ENCODE results near the gene CHD9.
A peak's percentile ranks its signal among the peaks of the same experiment; 100 is the strongest.

The CHD9 gene

DNA sequence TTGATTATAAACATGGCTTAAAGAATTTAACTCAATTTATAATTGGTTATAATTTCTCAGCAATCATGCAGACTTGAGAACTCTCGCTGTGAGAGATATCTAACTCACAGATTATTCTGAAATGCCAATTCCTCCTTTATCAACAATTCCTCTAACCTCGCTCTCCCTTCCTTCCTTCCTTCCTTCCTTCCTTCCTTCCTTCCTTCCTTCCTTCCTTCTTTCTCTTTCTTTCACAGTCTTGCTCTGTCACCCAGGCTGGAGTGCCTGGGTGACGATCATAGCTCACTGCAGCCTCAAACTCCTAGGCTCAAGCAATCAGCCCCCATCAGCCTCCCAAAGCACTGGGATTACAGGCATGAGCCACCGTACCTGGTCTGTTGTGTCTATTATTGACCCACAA, 42.4 kb downstream of the CHD9 start (continued):
- TF ChIP-seq WT1 (tag by site-specific recombination; IDR thresholded peaks at IDR 0.05): no peak

DNA sequence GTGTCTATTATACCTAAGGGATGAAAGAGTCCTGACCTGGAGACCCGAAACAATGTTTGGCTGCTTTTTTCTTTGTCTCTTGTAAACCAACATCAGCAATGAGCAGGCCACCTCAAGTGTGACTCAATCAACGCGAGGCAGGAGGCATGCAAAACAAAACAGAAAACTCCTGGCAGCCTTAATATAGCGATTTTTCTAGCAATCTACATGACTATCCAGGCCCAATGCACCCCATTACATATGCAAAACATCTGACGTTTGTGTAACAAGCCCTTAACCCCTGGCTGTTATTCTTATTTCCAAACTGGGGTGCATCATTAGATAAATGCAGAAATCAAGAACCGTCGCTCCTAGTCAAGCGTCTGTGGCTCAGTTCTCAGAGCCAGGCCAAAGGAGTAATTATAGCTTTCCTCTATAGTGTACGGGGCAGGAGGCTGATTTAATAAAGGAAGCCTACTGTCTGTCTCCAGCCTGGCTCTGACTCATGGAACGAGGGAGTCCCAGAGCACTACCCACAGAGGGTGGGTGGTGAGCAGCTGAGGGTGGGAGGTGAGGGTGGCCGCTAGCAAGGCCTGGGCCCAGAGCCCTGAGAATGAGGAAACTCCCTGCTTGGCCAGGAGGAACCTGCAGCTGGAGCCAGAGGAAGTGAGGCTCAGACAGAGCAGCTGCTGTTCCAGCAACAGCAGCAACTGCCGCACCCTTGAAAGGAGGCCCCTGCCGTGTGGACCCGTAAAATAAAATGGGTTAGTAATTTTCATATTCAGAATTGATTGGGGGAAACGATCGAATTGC, 43.9 kb downstream of the CHD9 start:
- Histone ChIP-seq H3K27ac (ENCODE audit: extremely low read depth, low read depth, low read length) (peak overlapping the region; percentile 84), H3K4me1 (ENCODE audit: control insufficient read depth, insufficient read depth, low read length) (peaks cover 15% of the 10 kb centered on the region), H3K36me3 (ENCODE audit: control insufficient read depth in 2 of 2, insufficient read depth in 1 of 2, low read length in 2 of 2) (no peaks in the 10 kb centered on the region), H3K4me3 (ENCODE audit: low read depth, low read length) (no peak overlapping the region), H3K9me3 (ENCODE audit: control insufficient read depth, insufficient read depth, low read depth, low read length) (no peaks in the 10 kb centered on the region)
- ChIA-PET POLR2A (interaction anchor here (0.6 to 1.8 kb wide), 3 partner anchors 31 to 366 kb away, joined by 3 to 7 read pairs (median 7); partner anchors contain the start of gene CHD9), CTCF (interaction anchor here (1.4 kb wide), 1 partner anchor 109 kb away, joined by 5 read pairs; no protein-coding TSS in a partner anchor)
- TF ChIP-seq ZNF214 (tag by site-specific recombination; IDR thresholded peaks at IDR 0.05; ENCODE audit: borderline replicate concordance) (no peak), ZBTB48 (tag by site-specific recombination; IDR thresholded peaks at IDR 0.05) (0 out of 2 replicates have a peak, but pooled peaks have one; percentile 19), RBAK (tag by site-specific recombination; IDR thresholded peaks at IDR 0.05) (no peak), OSR2 (tag by site-specific recombination; IDR thresholded peaks at IDR 0.05) (0 out of 2 replicates have a peak, but pooled peaks have one; percentile 33), ZNF335 (tag by site-specific recombination; conservative IDR thresholded peaks at IDR 0.05) (0 out of 2 replicates have a peak, but pooled peaks have one; percentile 65), ZNF514 (tag by site-specific recombination; IDR thresholded peaks at IDR 0.05) (no peak), ZBTB17 (tag by site-specific recombination; IDR thresholded peaks at IDR 0.05) (peak; percentile 88; the same call in 1 of the 2 replicates), ZNF660 (tag by site-specific recombination; IDR thresholded peaks at IDR 0.05) (peak; percentile 67), ZFHX2 (tag by site-specific recombination; conservative IDR thresholded peaks at IDR 0.05) (peak; percentile 93), SP2 (tag by site-specific recombination; IDR thresholded peaks at IDR 0.05) (peak; percentile 49), ZNF140 (tag by site-specific recombination; IDR thresholded peaks at IDR 0.05) (no peak), ZFP69B (tag by site-specific recombination; IDR thresholded peaks at IDR 0.05) (peak; percentile 69; the same call in 1 of the 2 replicates), ZNF341 (tag by site-specific recombination; IDR thresholded peaks at IDR 0.05; ENCODE audit: low read depth) (peak; percentile 70), ZNF629 (tag by site-specific recombination; IDR thresholded peaks at IDR 0.05) (no peak), ZNF350 (tag by site-specific recombination; IDR thresholded peaks at IDR 0.05) (no peak), SP7 (tag by site-specific recombination; IDR thresholded peaks at IDR 0.05) (peak; percentile 67), GLIS1 (tag by site-specific recombination; IDR thresholded peaks at IDR 0.05) (peak; percentile 4; the same call in 1 of the 2 replicates), ZBTB1 (tag by site-specific recombination; IDR thresholded peaks at IDR 0.05) (no peak), ZNF426 (tag by site-specific recombination; IDR thresholded peaks at IDR 0.05) (no peak), EGR2 (tag by site-specific recombination; IDR thresholded peaks at IDR 0.05; ENCODE audit: low read depth) (peak; percentile 91), ZIC2 (tag by site-specific recombination; IDR thresholded peaks at IDR 0.05) (peak; percentile 39), GLIS2 (tag by site-specific recombination; IDR thresholded peaks at IDR 0.05) (peak; percentile 49)
- TF ChIP-seq, protein P1, sequence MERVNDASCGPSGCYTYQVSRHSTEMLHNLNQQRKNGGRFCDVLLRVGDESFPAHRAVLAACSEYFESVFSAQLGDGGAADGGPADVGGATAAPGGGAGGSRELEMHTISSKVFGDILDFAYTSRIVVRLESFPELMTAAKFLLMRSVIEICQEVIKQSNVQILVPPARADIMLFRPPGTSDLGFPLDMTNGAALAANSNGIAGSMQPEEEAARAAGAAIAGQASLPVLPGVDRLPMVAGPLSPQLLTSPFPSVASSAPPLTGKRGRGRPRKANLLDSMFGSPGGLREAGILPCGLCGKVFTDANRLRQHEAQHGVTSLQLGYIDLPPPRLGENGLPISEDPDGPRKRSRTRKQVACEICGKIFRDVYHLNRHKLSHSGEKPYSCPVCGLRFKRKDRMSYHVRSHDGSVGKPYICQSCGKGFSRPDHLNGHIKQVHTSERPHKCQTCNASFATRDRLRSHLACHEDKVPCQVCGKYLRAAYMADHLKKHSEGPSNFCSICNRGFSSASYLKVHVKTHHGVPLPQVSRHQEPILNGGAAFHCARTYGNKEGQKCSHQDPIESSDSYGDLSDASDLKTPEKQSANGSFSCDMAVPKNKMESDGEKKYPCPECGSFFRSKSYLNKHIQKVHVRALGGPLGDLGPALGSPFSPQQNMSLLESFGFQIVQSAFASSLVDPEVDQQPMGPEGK (tag by site-specific recombination; IDR thresholded peaks at IDR 0.05): peak; percentile 37
- TF ChIP-seq, protein P2, sequence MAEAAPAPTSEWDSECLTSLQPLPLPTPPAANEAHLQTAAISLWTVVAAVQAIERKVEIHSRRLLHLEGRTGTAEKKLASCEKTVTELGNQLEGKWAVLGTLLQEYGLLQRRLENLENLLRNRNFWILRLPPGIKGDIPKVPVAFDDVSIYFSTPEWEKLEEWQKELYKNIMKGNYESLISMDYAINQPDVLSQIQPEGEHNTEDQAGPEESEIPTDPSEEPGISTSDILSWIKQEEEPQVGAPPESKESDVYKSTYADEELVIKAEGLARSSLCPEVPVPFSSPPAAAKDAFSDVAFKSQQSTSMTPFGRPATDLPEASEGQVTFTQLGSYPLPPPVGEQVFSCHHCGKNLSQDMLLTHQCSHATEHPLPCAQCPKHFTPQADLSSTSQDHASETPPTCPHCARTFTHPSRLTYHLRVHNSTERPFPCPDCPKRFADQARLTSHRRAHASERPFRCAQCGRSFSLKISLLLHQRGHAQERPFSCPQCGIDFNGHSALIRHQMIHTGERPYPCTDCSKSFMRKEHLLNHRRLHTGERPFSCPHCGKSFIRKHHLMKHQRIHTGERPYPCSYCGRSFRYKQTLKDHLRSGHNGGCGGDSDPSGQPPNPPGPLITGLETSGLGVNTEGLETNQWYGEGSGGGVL (tag by site-specific recombination; IDR thresholded peaks at IDR 0.05): peak; percentile 36; the same call in 1 of the 2 replicates
- TF ChIP-seq, protein P3, sequence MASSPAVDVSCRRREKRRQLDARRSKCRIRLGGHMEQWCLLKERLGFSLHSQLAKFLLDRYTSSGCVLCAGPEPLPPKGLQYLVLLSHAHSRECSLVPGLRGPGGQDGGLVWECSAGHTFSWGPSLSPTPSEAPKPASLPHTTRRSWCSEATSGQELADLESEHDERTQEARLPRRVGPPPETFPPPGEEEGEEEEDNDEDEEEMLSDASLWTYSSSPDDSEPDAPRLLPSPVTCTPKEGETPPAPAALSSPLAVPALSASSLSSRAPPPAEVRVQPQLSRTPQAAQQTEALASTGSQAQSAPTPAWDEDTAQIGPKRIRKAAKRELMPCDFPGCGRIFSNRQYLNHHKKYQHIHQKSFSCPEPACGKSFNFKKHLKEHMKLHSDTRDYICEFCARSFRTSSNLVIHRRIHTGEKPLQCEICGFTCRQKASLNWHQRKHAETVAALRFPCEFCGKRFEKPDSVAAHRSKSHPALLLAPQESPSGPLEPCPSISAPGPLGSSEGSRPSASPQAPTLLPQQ (tag by site-specific recombination; IDR thresholded peaks at IDR 0.05): peak; percentile 71

Data from HEK293 (cell line).